Stimulated activated CD4-positive, alpha-beta T cell treated with anti-CD3 and anti-CD28 coated beads, TNF-alpha, amount 100 ng/mL, for 24 hours (primary cell): ENCODE data around the gene TMIE.

Experiments used
- DNase-seq, 3 experiments: peaks; one replicate each; pipeline ENCODE4 v3.0.0-alpha.2; 2020; ENCODE audit warnings: low read depth in 3 of 3

The TMIE gene

DNA sequence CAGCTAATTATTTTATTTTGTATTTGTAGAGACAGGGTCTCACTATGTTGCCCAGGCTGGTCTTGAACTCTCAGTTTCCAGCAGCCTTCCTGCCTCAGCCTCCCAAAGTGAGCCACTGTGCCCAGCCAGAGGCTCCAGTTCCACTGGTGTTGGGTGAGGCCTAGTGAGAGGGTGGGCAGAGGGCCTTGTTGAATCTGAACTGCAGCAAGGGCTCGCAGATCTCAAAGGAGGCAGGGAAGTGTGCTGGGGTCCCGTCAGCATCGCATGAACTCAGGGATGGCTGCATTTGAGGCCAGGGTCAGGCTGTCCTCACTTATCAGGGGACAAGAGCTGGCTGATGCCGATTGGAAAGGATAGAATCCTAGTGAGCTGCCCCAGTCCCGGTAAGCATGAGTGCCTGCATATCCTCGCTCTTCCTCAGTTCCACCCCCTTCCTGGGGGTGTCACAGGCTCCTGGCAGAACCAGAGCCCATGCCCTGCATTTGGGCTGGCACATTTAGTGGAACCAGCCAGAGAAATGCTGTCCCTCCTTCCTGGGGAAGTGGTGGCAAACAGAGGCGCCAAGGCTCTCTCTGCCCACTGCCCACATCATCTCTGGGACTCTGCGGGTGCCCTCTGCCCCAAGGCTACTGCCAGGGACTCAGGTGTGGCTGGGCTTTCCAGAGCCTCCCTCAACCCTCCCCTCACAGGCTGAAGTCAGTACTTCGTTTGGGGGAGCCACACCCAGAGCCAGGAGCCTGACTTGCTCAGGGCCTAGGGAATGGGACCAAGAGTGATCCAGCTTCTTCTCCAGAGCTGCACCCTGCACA, 31.8 kb upstream of the TMIE start:
- DNase-seq = no peak

DNA sequence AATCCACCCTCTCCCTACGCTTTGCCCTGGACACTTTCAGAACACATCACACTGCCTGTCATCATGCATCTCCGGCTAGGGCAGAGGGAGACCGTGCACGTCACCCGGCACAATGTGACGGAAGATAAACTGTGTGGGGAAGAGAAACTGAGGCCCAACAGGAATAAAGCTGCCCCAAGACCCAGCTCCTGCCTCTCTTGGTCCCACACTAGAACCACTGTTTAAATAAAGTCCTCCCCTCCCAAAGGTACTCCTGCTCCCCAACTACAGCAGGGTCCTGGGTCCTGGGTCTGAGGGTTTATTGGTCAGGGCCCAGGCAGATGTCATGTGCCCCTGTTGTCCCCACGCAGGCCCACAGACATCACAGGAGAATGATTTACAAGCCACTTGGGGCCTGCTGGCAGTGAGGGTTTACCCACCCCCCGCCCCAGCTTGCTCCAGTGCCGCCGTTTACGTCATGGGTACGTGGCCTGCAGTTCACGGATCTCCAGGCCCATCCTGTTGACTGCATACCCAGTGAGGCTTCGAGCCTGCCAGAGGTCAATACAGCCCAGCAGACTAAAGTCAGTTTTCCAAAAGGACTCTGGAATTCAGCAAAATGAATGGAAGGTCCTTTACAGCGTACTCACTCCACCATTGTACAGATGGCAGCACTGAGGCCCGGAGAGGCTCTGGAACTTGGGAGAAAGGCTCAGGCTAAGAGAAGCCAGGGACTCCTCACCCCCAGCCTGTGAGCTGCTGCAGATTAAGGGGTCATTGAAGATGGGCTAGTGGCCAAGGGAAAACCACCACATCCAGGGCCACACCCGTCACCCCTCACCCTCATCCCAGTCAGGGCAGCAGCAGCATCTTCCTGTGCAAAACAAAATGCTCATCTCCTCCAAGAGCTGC, 30.9 kb upstream of the TMIE start:
- DNase-seq = no peak

DNA sequence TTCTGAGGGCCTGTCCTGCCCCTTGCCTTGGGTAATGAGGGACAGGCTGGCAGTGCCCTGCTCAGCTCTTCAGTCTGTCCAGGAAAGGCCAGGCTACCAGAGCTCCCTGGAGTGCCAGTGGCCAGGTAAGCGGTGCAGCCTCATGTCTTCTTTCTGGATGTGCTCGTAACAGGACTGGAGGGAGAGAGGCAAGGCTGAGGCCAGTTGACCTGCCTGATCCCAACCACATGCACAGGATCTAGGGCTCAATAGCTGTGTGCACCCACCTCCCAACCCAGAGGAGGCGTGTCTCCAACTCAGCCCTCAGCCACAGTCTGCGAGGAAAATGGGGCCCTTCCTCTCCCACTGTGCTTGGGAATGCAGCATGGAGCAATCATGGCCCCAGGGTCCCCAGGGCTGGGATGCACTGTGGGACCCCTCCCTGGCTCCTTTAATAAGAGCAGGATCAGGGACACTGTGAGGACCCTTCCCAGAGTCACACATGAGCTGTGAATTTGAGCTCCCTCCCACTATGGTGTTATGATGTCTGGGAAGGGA, 30.2 kb upstream of the TMIE start:
- no peak for DNase-seq

DNA sequence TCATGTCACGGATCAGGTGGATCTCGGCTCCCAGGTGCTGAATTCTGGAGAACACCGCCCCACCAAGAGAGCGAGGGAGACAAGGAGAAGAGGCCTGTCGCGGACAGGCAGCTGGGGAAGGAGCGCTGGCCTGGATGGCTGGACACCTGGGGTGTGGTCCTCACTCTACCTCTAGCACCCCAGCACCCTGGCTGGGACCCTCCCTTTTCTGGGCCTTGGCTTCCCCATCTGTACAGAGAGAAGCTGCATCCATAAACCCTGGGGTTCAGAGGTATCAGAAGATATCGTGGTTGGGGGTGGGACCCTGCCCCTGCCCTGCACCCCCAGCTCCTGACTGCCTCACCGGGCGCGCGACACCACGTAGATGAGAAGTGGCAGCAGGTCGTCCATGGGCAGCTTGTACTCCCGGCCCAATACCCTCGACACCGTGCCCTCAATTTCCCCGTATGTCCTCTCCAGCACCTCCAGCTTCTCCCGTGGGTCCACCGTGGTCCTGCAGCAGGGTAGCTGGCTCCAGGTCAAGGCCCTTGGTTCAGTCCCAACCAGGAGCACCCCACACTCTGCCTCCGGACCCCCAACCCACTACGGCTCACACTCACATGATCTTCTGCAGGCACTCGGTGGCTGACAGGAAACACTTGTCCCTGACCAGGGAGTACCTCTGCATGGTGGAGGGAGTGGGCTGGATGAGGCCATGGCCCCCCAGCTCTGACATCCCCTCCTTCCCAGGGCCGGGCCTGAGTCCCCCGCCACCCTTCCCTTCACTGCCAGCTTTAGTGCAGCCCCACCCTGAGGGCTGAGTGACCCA, 29.4 kb upstream of the TMIE start:
- no peak for DNase-seq

DNA sequence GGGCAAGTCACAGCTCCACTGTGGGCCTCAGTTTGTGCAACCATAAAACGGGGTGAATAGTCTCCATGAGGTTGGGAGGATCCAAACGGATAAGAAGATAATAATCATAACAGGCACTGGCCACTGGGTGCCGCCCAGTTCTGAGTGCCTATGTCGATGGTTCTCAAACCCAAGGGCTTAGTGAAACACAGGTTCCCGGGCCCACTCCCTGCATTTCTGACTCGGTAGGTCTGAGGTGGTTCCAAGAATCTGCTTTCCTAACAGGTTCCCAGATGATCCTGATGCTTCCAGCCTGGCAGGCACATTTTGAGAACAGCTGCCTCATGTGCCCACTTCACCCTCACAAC, 28.9 kb upstream of the TMIE start:
- DNase-seq = no peak

DNA sequence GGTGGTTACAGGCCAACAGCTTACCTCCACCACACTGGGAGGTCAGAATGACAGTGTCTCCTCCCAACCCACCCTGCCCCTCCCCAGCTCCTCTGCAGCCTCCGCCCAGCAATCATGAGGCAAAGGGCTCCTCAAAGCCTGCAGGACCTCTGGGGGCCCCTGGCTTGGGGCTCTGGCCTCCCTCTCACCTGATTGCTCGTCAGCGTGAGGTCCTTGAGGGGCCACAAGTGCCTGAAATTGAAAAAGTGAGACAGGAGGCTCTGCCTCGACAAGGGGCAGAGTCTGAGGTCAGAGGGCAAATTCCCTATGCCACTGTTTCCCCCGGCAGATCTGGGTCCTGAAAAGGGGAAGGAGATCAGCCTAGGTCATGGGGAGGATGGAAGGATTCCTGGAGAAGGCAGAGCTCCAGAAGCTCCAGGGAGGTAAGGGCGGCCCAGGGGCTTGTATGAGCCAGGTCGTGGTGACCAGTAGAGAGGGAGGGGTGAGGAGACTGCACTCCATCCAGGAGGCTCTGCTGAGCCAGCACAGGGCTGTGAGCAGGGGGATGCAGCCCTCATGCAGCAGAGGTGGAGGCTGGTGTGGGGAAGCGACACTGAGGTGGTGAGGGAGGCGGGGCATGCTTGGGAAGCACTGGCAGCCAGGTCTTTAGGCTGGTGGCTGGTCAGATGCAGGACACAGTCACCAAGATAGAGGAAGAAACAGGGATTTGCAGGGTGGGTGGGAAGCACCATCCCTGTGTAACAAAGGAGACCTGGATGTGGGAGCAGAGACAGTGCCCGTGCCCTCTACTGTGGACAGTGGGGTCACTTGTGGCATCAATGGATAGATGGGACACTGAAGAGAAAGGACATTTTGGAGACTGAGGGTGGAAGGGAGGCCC, 27.8 kb upstream of the TMIE start:
- DNase-seq = no peak

DNA sequence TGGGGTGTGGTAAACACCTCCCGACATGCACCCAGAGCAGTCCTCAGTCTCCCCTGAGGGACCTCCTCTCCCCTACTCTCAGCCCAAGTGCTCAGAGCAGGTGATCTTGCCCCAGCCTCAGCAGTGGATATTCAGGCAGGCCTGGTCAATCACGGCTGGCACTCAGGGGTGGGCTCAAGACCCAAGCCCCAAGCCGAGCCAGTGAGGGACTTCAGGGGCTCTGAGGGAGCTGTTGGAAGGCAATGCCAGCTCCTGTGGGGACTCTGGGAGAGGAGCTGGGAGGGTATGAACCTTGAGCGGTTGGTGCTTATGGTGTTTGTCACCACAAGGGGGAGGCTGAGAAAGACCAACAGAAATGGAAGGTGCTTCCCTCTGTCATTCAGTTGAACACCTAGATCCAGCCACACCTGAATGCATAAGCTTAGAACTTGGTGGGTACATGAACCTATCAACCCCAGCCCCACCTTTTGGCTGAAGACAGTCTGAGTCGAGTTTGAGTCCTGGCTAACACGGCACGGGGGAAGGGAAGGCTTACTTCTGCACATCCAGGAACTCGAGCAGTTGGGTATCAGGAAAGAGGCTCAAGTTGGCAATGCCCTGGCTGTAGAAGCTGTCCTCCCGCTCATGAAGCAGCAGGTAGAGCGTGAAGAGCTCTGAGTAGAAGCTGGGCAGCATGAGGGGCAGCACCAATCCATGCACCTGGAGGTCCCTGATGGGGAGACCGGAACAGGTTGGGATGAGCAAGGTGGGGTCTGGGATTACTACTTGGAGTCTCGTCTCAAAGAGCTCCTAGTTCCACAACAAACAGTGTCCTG, 27.0 kb upstream of the TMIE start:
- DNase-seq = no peak

DNA sequence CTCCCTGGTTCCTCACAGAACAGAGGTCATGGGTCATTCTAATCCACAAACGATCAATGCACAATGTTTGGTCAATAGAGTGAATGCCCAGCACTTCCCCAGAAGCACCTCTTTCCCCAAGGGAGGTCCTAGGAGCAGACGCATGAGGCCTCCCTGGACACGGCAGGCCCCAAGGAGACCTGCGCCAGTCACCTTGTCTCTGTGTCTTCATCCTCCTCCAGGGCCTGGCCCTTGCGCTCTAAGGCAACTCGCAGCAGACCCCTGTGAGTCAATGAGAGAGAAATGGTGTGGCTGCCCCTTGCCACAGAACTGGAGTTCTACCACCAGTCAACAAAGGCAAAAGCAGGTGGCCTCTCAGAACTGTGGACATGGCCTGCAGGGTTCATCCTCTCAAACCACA, 25.8 kb upstream of the TMIE start:
- DNase-seq = no peak

DNA sequence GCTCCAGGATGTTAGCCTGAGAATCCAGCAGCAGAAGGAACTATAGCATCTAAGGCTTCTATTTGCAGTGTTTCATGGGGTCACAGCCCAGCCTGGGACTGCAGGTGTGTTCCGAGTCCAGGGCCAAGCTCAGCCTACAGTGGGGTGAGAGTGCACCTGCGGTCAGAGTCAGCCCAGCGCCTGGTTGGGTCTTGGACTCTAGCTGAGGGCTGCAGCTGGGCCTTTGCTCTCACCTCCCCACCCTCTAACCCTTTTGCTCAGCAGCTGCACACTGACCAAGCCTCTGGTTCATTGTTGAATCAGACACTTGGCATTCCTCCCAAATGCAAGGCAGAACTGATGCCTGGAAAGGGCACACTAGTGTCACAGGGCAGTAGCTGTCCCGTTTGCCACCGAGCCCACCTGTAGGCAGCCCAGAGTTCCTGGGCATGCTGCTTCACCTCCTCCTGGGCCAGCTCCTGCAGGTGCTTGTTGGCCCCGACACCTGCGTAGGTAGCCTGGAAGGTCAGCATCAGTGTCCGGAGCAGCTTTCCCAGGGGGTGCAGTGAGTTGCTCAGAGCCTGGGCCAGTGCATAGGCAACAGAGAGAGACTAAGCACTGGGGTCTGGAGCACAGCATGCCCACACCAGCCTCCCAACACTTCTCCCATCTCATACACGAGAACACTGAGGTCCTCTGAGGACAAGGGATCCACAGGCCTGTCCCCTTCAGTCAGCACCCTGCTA, 25.2 kb upstream of the TMIE start:
- no peak for DNase-seq

DNA sequence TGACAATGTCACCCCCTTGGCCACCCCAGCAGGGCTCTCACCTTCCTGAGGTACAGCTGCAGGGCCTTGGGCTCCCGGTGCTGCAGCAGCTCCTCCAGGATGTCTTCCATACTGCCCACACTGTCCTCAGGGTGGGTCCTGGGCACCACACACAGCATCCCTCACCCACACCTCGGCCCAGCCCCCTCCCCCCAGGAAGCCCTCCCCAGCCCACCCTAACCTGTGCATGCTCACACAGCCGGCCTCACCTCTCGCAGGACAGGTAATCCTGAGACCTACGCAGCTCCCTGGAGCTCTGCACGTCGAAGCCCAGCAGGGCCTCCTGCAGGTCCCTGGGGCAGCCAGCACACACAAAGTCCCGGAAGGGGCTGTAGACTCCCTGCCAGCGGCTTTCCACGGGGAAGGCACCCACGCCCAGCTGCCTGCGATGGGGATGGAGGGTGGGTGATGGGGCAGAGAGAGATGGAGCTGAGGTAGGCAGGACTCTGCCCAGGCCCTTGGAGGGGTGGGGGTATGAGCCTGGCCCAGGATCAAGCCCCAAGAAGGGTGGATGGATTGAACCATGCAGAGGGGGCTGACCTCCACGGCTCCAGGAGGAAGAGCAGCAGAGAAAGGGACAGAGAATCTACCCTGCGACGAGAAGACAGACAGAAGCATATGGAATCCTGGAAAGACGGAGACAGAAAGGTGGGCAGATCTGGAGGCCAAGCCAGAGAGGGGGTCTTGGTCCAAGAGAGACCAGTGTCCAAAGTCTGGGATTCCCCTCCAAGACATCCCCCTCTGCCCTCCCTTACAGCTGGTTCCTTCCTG, 24.4 kb upstream of the TMIE start:
- DNase-seq = no peak

DNA sequence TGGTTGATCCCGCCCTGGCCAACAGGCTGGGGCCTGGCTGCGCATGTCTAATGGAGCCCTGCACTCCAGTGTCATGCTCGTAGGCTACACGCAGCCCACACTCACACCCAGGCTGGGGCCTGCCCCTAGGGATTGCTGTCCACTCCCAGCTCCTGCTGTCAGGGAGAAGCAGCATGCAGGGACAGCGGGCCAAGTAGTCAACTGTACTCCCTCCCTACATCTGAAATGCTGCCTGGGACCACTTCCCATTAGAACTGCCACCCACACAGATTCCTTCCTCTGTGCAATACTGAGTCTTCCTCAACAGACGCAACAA, 23.8 kb upstream of the TMIE start:
- DNase-seq = no peak

DNA sequence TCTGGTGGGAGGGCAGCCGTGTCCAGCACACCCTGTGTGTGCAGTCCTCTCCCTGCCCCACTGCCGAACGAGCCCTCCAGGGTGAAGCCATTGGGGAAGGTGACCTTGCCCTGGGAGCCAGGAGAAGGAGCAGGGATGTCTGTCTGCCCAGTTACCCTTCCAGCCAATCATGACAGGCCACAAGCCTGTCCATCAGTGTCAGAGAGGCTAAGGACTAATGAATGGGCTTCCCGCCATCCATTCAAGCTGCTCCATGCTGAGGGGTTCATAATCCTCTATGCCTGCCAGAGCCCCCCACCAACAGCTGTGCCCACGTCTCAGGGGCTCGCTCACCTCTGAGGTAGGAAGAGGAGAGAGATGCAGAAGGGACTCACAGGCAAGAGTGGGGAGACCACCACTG, 22.9 kb upstream of the TMIE start:
- DNase-seq = no peak

DNA sequence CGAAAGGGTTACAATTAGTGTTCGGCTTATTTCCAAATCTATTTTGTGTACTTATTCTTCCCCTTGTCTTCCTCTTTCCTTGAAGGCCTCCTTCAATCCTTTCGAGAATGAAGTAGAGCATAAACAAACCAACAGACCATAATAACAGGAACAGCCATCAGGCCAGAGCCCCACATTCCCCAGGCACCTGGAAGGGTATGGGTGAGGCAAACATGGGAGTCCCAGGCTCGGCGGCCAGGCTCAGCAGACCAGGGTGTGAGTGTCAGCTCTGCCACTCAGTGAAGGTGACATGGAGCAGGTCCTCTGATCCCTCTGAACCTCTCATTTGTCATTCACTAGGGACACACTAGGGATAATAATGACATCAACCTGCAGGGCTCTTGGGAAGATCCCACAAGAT, 21.5 kb upstream of the TMIE start:
- no peak for DNase-seq

DNA sequence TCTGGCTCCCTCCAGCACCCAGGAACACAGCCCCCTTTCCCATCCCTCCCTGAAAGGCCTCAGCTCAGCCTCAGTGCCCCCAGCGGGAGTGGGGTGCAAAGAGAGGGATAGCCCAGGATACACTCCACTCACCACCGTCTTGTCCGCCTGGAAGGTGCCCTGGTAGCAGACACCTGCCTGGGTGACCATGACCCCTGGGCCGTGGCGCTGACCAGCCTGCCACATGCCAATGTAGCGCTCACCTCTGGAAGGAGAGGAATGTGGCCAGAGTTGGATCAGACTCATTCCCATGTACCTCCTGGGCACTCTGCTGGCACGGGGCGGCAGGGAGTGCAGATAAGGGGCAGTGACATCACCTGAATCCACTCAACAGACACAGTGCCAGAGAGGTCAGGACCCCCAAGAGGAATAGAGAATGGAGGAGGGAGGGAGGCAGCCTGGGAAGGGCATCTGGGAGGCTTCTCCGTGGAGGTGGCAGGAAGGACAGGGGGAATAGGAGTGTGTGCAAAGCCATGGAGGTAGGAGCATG, 20.8 kb upstream of the TMIE start:
- no peak for DNase-seq

DNA sequence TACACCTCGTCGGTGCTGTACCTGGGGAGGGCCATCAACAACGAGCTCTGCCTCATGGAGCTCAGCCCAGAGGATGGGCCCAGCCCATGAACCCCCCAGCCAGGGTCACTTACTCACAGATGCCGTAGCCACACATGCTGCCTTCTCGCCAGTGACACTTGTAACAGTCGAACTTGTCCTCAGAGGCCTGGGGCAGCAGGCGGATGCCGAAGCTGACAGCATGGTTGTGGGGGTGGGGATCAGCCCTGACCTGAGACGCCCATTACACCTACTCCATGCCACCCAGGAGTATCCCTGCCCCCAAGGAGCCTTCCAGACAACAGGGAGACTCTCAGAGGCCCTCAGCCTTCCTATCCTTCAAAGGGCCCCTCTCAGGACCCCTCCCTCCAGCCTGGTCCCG, 19.8 kb upstream of the TMIE start:
- no peak for DNase-seq

DNA sequence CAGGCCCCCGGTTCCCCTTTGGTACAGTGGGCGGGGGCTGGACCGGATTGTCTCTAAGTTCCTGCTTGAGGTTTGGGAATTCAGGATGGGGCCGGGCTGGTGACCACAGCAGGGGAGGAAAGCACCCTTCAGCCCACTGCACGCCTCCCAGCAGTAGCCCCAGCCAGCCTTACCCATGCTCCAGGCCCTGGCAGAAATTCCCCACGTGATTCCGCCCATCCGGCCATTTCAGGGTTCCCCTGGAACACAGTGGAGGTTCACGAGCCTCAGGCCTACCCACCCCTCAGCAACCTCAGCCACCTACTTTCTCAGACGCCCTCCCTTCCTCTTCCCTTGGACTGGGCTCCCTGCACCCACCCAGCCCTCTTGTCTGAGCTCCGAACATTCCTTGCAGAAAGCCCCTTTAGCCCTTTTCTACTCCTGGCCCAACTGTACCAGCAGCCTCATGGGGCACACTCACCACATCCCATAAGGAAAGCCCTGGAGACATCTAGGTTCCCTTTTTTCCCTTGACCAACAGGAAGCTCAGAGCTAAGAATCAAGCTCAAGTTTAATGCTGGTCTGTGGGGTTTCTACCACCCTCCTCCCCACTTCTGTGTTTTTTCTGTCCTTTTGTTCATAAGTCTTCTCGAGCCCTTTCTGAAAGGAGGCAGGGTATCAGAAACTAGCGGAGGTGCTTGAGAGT, 19.2 kb upstream of the TMIE start:
- DNase-seq = no peak

DNA sequence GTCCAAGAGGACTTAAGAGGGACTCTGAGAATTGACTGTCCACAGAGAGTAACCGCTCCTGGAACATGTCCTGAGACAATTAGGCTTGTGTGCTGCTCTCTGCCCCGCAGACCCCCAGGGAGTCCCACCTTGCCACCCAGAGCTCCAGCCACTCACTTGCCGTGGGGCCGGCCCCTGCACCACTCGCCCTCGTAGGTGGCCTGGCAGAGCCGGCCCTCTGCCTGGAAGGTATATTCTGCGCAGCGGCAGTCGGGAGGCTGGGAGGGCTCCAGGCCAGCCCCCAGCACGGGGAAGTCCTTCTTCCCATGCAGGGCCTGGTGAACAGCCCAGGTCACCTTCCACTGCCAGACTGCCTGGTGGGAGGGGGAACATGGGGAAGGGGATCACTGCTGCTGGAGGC, 18.2 kb upstream of the TMIE start:
- DNase-seq = no peak

DNA sequence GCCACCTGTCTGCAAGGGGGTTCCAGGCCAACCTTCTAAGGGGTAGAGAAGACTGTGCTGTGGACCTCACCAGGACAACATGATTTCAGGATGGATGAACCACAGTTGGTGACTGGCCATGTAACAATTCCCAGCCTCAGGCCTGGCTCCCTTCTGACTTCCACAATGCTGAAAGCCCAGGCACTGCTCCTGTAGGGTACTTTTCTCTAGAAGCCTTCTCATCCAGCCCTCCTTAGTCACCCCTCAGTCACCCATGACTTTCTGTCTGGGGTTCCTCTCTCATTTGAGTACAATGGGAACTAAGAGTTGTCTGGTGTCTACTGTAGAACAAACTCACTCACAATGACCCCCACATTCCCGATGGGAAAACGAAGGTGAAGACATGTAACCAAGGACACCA, 16.3 kb upstream of the TMIE start:
- no peak for DNase-seq
